Neural cell (in vitro differentiated cells): ENCODE results near the gene OTUB1. TPM values are rescaled to one million over a fixed set of nuclear protein-coding genes. Genes with fewer than 3 reads are reported as not detected.

ENCODE experiments used
- H2AFZ ChIP-seq: fragments of 200-600, 300-800 bp; sonication (generic), shearing (Covaris generic); 2 replicates; pipeline ENCODE4 v1.6.0; 2014; ENCODE audit warnings: low read depth, mild to moderate bottlenecking, antibody characterized with exemption, low read length, moderate library complexity
- H3F3A ChIP-seq: fragments of 200-600 bp; shearing (Covaris generic); 2 replicates; pipeline ENCODE4 v1.6.1; 2016; ENCODE audit warnings: mild to moderate bottlenecking, moderate library complexity, mixed read lengths, antibody characterized with exemption, low read length; ENCODE audit not compliant: insufficient read depth, poor library complexity, severe bottlenecking
- H3K27ac ChIP-seq: fragments of 200-600, 300-800 bp; sonication (generic), shearing (Covaris generic); 2 replicates; pipeline ENCODE4 v1.5.1; 2014; ENCODE audit warnings: mild to moderate bottlenecking, low read length, moderate library complexity
- H3K27me3 ChIP-seq: fragments of 300-800, 200-600 bp; sonication (generic), shearing (Covaris generic); 2 replicates; pipeline ENCODE4 v1.6.0; 2014; ENCODE audit warnings: mild to moderate bottlenecking, low read depth, low read length, moderate library complexity; ENCODE audit not compliant: insufficient read depth
- H3K36me3 ChIP-seq: fragments of 300-800, 200-600 bp; sonication (generic), shearing (Covaris generic); 2 replicates; pipeline ENCODE4 v1.5.1; 2014; ENCODE audit warnings: mild to moderate bottlenecking, antibody characterized with exemption, low read length, moderate library complexity; ENCODE audit not compliant: insufficient read depth
- H3K4me2 ChIP-seq: fragments of 300-800, 200-600 bp; sonication (generic), shearing (Covaris generic); 2 replicates; pipeline ENCODE4 v1.6.0; 2014; ENCODE audit warnings: mild to moderate bottlenecking, low read length
- H3K4me3 ChIP-seq: fragments of 300-800, 200-600 bp; sonication (generic), shearing (Covaris generic); 2 replicates; pipeline ENCODE4 v1.5.1; 2014; ENCODE audit warnings: mild to moderate bottlenecking, low read length, moderate library complexity
- H3K79me2 ChIP-seq: fragments of 200-600 bp; shearing (Covaris generic); replicated peaks from 2 replicates; pipeline ENCODE4 v1.6.0; 2014; ENCODE audit warnings: mild to moderate bottlenecking, low read length, moderate library complexity; ENCODE audit not compliant: insufficient read depth
- H3K9ac ChIP-seq: fragments of 300-800, 200-600 bp; sonication (generic), shearing (Covaris generic); 2 replicates; pipeline ENCODE4 v1.6.1; 2016; ENCODE audit warnings: mild to moderate bottlenecking, low read length, mixed read lengths
- H3K9me2 ChIP-seq: fragments of 200-600 bp; shearing (Covaris generic); 2 replicates; pipeline ENCODE4 v1.6.1; 2016; ENCODE audit warnings: mild to moderate bottlenecking, low read length, mixed read lengths; ENCODE audit not compliant: insufficient read depth
- H3K9me3 ChIP-seq: fragments of 200-600, 300-800 bp; sonication (generic), shearing (Covaris generic); 2 replicates; pipeline ENCODE4 v1.6.1; 2016; ENCODE audit warnings: mild to moderate bottlenecking, mixed run types, low read length, moderate library complexity, mixed read lengths
- H4K20me1 ChIP-seq: fragments of 200-600 bp; shearing (Covaris generic); 2 replicates; pipeline ENCODE4 v1.6.1; 2016; ENCODE audit warnings: mild to moderate bottlenecking, mixed run types; ENCODE audit not compliant: insufficient read depth
- CTCF ChIP-seq: fragments of 450-650 bp; IDR thresholded peaks from 2 replicates; pipeline ENCODE4 v1.5.1; 2014; ENCODE audit warnings: antibody characterized with exemption, mild to moderate bottlenecking, moderate library complexity; ENCODE audit not compliant: poor library complexity, severe bottlenecking
- EP300 ChIP-seq: fragments of 450-650 bp; conservative IDR thresholded peaks from 2 replicates; pipeline ENCODE4 v1.6.1; 2014; ENCODE audit warnings: antibody characterized with exemption, mild to moderate bottlenecking, moderate library complexity; ENCODE audit not compliant: poor library complexity, severe bottlenecking
- EZH2 ChIP-seq: fragments of 200-600, 300-800 bp; shearing (Covaris generic), sonication (generic); IDR thresholded peaks from 2 replicates; pipeline ENCODE4 v1.6.1; 2014; ENCODE audit warnings: antibody characterized with exemption, low read length, borderline replicate concordance, mild to moderate bottlenecking; ENCODE audit not compliant: insufficient read depth, poor library complexity, severe bottlenecking
- MXI1 ChIP-seq: fragments of 450-650 bp; conservative IDR thresholded peaks from 2 replicates; pipeline ENCODE4 v1.6.1; 2014; ENCODE audit warnings: antibody characterized with exemption, mild to moderate bottlenecking; ENCODE audit not compliant: poor library complexity, severe bottlenecking
- POLR2AphosphoS5 ChIP-seq: IDR thresholded peaks from 2 replicates; pipeline ENCODE4 v1.6.1; 2012
- RAD21 ChIP-seq: fragments of 450-650 bp; conservative IDR thresholded peaks from 2 replicates; pipeline ENCODE4 v1.6.1; 2014; ENCODE audit warnings: antibody characterized with exemption, mild to moderate bottlenecking, moderate library complexity
- REST ChIP-seq: IDR thresholded peaks from 2 replicates; pipeline ENCODE4 v1.6.1; 2012; ENCODE audit warnings: borderline replicate concordance
- SMC3 ChIP-seq: fragments of 450-650 bp; conservative IDR thresholded peaks from 2 replicates; pipeline ENCODE4 v1.6.1; 2014; ENCODE audit warnings: antibody characterized with exemption, mild to moderate bottlenecking, moderate library complexity; ENCODE audit not compliant: poor library complexity
- TAF1 ChIP-seq: IDR thresholded peaks from 2 replicates; pipeline ENCODE4 v1.6.1; 2012; ENCODE audit warnings: low read depth
- polyA plus RNA-seq: library from polyadenylated mRNA; depleted of rRNA; stranded (reverse); fragments of >200 nt; gene quantifications from 2 replicates; pipeline ENCODE4 v1.2.3, GENCODE V29; 2014

Gene OTUB1
- polyA plus RNA-seq, 1 donor from 2014 or later = 103 TPM

GRCh38 chr11:64006398-64006797, 20.2 kb downstream of the OTUB1 start:
- Histone ChIP-seq H3K36me3 (no peaks in the 10 kb centered on the region), H3F3A (no peaks in the 10 kb centered on the region), H2AFZ (no peak overlapping the region), H3K79me2 (no peaks in the 10 kb centered on the region), H3K4me3 (no peak overlapping the region), H4K20me1 (no peaks in the 10 kb centered on the region), H3K27ac (no peak overlapping the region), H3K9me2 (no peaks in the 10 kb centered on the region), H3K9ac (no peak overlapping the region), H3K4me2 (no peak overlapping the region), H3K9me3 (no peaks in the 10 kb centered on the region), H3K27me3 (peaks cover 7% of the 10 kb centered on the region)
- TF ChIP-seq TAF1 (no peak), EP300 (no peak), CTCF (no peak), REST (no peak), RAD21 (no peak), EZH2 (no peak), MXI1 (no peak), POLR2AphosphoS5 (no peak), SMC3 (no peak)

- Histone ChIP-seq H3F3A (no peaks in the 10 kb centered on the region), H3K27ac (no peak overlapping the region), H3K9me2 (no peaks in the 10 kb centered on the region), H3K36me3 (no peaks in the 10 kb centered on the region), H3K79me2 (no peaks in the 10 kb centered on the region), H3K4me3 (peak overlapping the region; percentile 50), H3K4me2 (no peak overlapping the region), H3K9me3 (no peaks in the 10 kb centered on the region), H3K9ac (no peak overlapping the region), H4K20me1 (no peaks in the 10 kb centered on the region), H2AFZ (no peak overlapping the region), H3K27me3 (peaks cover 7% of the 10 kb centered on the region)
- TF ChIP-seq RAD21 (no peak), REST (no peak), EP300 (no peak), POLR2AphosphoS5 (no peak), SMC3 (no peak), TAF1 (no peak), MXI1 (no peak), CTCF (no peak), EZH2 (no peak)
Observed at GRCh38 chr11:64007160-64007628, 21.0 kb downstream of the OTUB1 start.
